ENCODE results near the gene FATE1.

GRCh38 chrX:151762802-151763201 lies 47.0 kb downstream of the FATE1 start:
- TF ChIP-seq CTCF (conservative IDR thresholded peaks at IDR 0.05 in 1 of 2, IDR thresholded peaks at IDR 0.05 in 1 of 2; ENCODE audit: low read depth in 1 of 2, low read length in 2 of 2) (no peak), EZH2 (IDR thresholded peaks at IDR 0.05; ENCODE audit: low read length, missing control alignments) (no peak)

All from fibroblast of lung (primary cell).